H1 (cell line): ENCODE data around the gene DIPK1C. TPM values are rescaled to one million over a fixed set of nuclear protein-coding genes. Genes with fewer than 3 reads are reported as not detected.

ENCODE experiments used
- CTCF ChIA-PET: fragments of 300-600 bp; sonication (Branson Sonifier 250); formaldehyde crosslinking; loops from one replicate; lab custom pipeline; 2021; ENCODE audit not compliant: partially characterized antibody; lab: Charles Lee
- POLR2A ChIA-PET: fragments of 300-600 bp; sonication (Branson Sonifier 250); formaldehyde crosslinking; loops from one replicate; lab custom pipeline; 2021; ENCODE audit warnings: inconsistent platforms; ENCODE audit not compliant: partially characterized antibody; lab: Charles Lee
- DNase-seq, 2 experiments: peaks; one replicate each; pipeline versions ENCODE4 v3.0.0 to v3.0.0-alpha.2; 2010 to 2022; ENCODE audit warnings: low spot score in 2 of 2, low read depth in 1 of 2, mixed read lengths in 1 of 2
- FAIRE-seq: peaks from 2 replicates; lab custom pipeline; 2011; peaks lifted over from hg19 to GRCh38; lab: Jason Lieb, UNC
- H2AFZ ChIP-seq: 2 replicates; pipeline ENCODE4 v1.8.1; 2012; ENCODE audit warnings: low read length, inconsistent platforms
- H2AK5ac ChIP-seq: 2 replicates; pipeline ENCODE4 v1.6.1; 2013; ENCODE audit warnings: low read depth, low read length
- H2BK120ac ChIP-seq: replicated peaks from 2 replicates; pipeline ENCODE3; 2013; ENCODE audit warnings: low read depth, low read length, inconsistent platforms
- H2BK12ac ChIP-seq: 2 replicates; pipeline ENCODE4 v1.6.1; 2013; ENCODE audit warnings: low read depth, low read length
- H2BK15ac ChIP-seq: 2 replicates; pipeline ENCODE4 v1.6.1; 2013; ENCODE audit warnings: low read length
- H2BK20ac ChIP-seq: 2 replicates; pipeline ENCODE4 v1.6.1; 2013; ENCODE audit warnings: low read length
- H2BK5ac ChIP-seq: 2 replicates; pipeline ENCODE4 v1.6.1; 2013; ENCODE audit warnings: low read depth, low read length
- H3K14ac ChIP-seq: 2 replicates; pipeline ENCODE4 v1.6.1; 2013; ENCODE audit warnings: inconsistent platforms; ENCODE audit not compliant: insufficient read length
- H3K18ac ChIP-seq: 2 replicates; pipeline ENCODE4 v1.6.1; 2013; ENCODE audit warnings: low read length; ENCODE audit errors: extremely low read depth
- H3K23ac ChIP-seq: 2 replicates; pipeline ENCODE4 v1.6.1; 2013; ENCODE audit warnings: inconsistent platforms; ENCODE audit not compliant: insufficient read length
- H3K23me2 ChIP-seq: 2 replicates; pipeline ENCODE4 v1.6.1; 2013; ENCODE audit warnings: low read depth, low read length
- H3K27ac ChIP-seq: 2 replicates; pipeline ENCODE4 v1.6.1; 2011; ENCODE audit warnings: low read depth, low read length, inconsistent platforms
- H3K27me3 ChIP-seq, 4 experiments: replicated peaks in 1 of 4; 1 replicate in 1 of 4; 2 replicates in 3 of 4; pipeline versions ENCODE4 v1.6.1 to v1.8.1; 2011 to 2013; ENCODE audit warnings: low read length in 3 of 4, mild to moderate bottlenecking in 3 of 4, inconsistent platforms in 2 of 4, mixed read lengths in 2 of 4, moderate library complexity in 1 of 4; ENCODE audit not compliant: control insufficient read depth in 3 of 4, insufficient read depth in 3 of 4; ENCODE audit errors: extremely low read depth in 1 of 4
- H3K36me3 ChIP-seq, 4 experiments: 2 replicates each; pipeline versions ENCODE4 v1.6.1 to v1.8.1; 2011 to 2013; ENCODE audit warnings: mild to moderate bottlenecking in 4 of 4, low read length in 3 of 4, moderate library complexity in 2 of 4, control low read depth in 1 of 4, inconsistent platforms in 1 of 4; ENCODE audit not compliant: insufficient read depth in 4 of 4, control insufficient read depth in 2 of 4
- H3K4ac ChIP-seq: replicated peaks from 2 replicates; pipeline ENCODE3; 2013; ENCODE audit warnings: low read length, low read depth, mixed read lengths, inconsistent platforms; ENCODE audit not compliant: insufficient read length
- H3K4me1 ChIP-seq, 4 experiments: replicated peaks in 1 of 4; 1 replicate in 1 of 4; 2 replicates in 3 of 4; pipeline versions ENCODE4 v1.6.1 to v1.8.1; 2011 to 2013; ENCODE audit warnings: low read length in 3 of 4, inconsistent platforms in 2 of 4, mixed read lengths in 1 of 4; ENCODE audit not compliant: insufficient read depth in 4 of 4, control insufficient read depth in 3 of 4
- H3K4me2 ChIP-seq, 2 experiments: 2 replicates each; pipeline versions ENCODE4 v1.6.1 to v1.8.1; 2011 to 2013; ENCODE audit warnings: low read depth in 2 of 2, low read length in 2 of 2, control low read depth in 1 of 2, inconsistent platforms in 1 of 2, mild to moderate bottlenecking in 1 of 2; ENCODE audit not compliant: insufficient read depth in 1 of 2
- H3K4me3 ChIP-seq, 4 experiments: fragments of 200-600, 300-600 bp in 1 of 4; sonication (generic), shearing (Covaris generic), sonication (Bioruptor Twin) in 1 of 4; 2 replicates each; pipeline versions ENCODE4 v1.5.1 to v1.8.1; 2011 to 2016; ENCODE audit warnings: low read length in 4 of 4, low read depth in 3 of 4, control low read depth in 2 of 4, inconsistent platforms in 2 of 4, mild to moderate bottlenecking in 2 of 4, mixed read lengths in 1 of 4, moderate library complexity in 1 of 4; ENCODE audit not compliant: insufficient read depth in 2 of 4; ENCODE audit errors: extremely low read depth in 1 of 4
- H3K56ac ChIP-seq: replicated peaks from 2 replicates; pipeline ENCODE3; 2013; ENCODE audit warnings: low read depth, mild to moderate bottlenecking, mixed read lengths, low read length, inconsistent platforms; ENCODE audit not compliant: insufficient read length
- H3K79me1 ChIP-seq: 2 replicates; pipeline ENCODE4 v1.6.1; 2013; ENCODE audit warnings: low read depth, low read length, control low read depth
- H3K79me2 ChIP-seq, 2 experiments: 2 replicates each; pipeline versions ENCODE4 v1.6.1 to v1.8.1; 2012 to 2013; ENCODE audit warnings: low read length in 2 of 2, mild to moderate bottlenecking in 2 of 2, inconsistent platforms in 1 of 2; ENCODE audit not compliant: insufficient read depth in 2 of 2, control insufficient read depth in 1 of 2
- H3K9ac ChIP-seq, 4 experiments: replicated peaks in 1 of 4; 1 replicate in 1 of 4; 2 replicates in 3 of 4; pipeline versions ENCODE4 v1.6.1 to v1.8.1; 2011 to 2013; ENCODE audit warnings: low read depth in 3 of 4, low read length in 3 of 4, control low read depth in 2 of 4, mild to moderate bottlenecking in 2 of 4, moderate library complexity in 2 of 4, inconsistent platforms in 1 of 4; ENCODE audit errors: extremely low read depth in 1 of 4
- H3K9me3 ChIP-seq, 2 experiments: 2 replicates each; pipeline versions ENCODE4 v1.6.1 to v1.8.1; 2012 to 2013; ENCODE audit warnings: mild to moderate bottlenecking in 2 of 2, moderate library complexity in 2 of 2, control low read depth in 1 of 2, inconsistent platforms in 1 of 2, low read depth in 1 of 2, low read length in 1 of 2, mixed read lengths in 1 of 2; ENCODE audit not compliant: insufficient read depth in 2 of 2
- H4K20me1 ChIP-seq, 2 experiments: replicated peaks in 1 of 2; 2 replicates each; pipeline versions ENCODE3 to v1.8.1; 2011 to 2013; ENCODE audit warnings: inconsistent platforms in 2 of 2, low read length in 2 of 2, mild to moderate bottlenecking in 1 of 2; ENCODE audit not compliant: insufficient read depth in 2 of 2, control insufficient read depth in 1 of 2
- H4K5ac ChIP-seq: 2 replicates; pipeline ENCODE4 v1.6.1; 2013; ENCODE audit warnings: low read length, low read depth, mixed read lengths, inconsistent platforms; ENCODE audit not compliant: insufficient read length
- H4K8ac ChIP-seq: 2 replicates; pipeline ENCODE4 v1.8.0; 2013; ENCODE audit warnings: mild to moderate bottlenecking, moderate library complexity, low read length, inconsistent platforms; ENCODE audit not compliant: insufficient read depth; ENCODE audit errors: extremely low read depth
- H4K91ac ChIP-seq: replicated peaks from 2 replicates; pipeline ENCODE3; 2013; ENCODE audit warnings: low read length, mixed read lengths, inconsistent platforms; ENCODE audit not compliant: insufficient read length
- NANOG ChIP-seq: IDR thresholded peaks from 2 replicates; pipeline ENCODE4 v1.6.1; 2011; ENCODE audit warnings: low read length, low read depth, mild to moderate bottlenecking, inconsistent platforms; ENCODE audit not compliant: insufficient read depth, poor library complexity, severe bottlenecking
- WGBS, 2 experiments: shearing (Covaris generic) in 1 of 2; methylation state at CpG; one replicate each; pipeline versions ENCODE4 v1.1.6 to v1.1.7; 2013 to 2015; ENCODE audit warnings: low lambda C conversion rate in 2 of 2, mixed read lengths in 2 of 2, inconsistent platforms in 1 of 2, low coverage in 1 of 2, missing lambda C conversion rate in 1 of 2; ENCODE audit not compliant: insufficient replicate concordance in 2 of 2, insufficient coverage in 1 of 2, insufficient read length in 1 of 2; ENCODE audit errors: extremely low coverage in 1 of 2, missing lambda C conversion rate in 1 of 2; 5-methylcytosine and 5-hydroxymethylcytosine counted together
- polyA plus RNA-seq, 7 experiments: library from polyadenylated mRNA; depleted of rRNA in 3 of 7; stranded (reverse) in 5 of 7; unstranded in 2 of 7; fragments of >200 nt in 5 of 7; fragments of 200-250 nt in 2 of 7; gene quantifications; 1 replicate in 5 of 7; 2 replicates in 1 of 7; 4 replicates in 1 of 7; pipeline versions ENCODE4 v1.2.1 to v1.2.3, GENCODE V29; 2011 to 2013; ENCODE audit warnings: missing spikeins in 2 of 7, mixed read lengths in 2 of 7
- total RNA-seq: library from RNA; stranded (reverse); fragmentation: NEBNext Ultra II Directional; extraction: Animal tissue kit (Norgen Biotek cat#: 25700); gene quantifications from 2 replicates; pipeline ENCODE4 v1.2.1, GENCODE V29; 2021
- TF ChIP-seq, protein P1 (sequence below): IDR thresholded peaks from 2 replicates; pipeline ENCODE4 v1.6.1; 2012; ENCODE audit warnings: inconsistent platforms

The DIPK1C gene
- total and polyA plus RNA-seq, 2 of the 8 experiments (the other 6 are each of a cell fraction or from before 2014, with no cell fraction given): 0.08 TPM; not detected in 1

DNA sequence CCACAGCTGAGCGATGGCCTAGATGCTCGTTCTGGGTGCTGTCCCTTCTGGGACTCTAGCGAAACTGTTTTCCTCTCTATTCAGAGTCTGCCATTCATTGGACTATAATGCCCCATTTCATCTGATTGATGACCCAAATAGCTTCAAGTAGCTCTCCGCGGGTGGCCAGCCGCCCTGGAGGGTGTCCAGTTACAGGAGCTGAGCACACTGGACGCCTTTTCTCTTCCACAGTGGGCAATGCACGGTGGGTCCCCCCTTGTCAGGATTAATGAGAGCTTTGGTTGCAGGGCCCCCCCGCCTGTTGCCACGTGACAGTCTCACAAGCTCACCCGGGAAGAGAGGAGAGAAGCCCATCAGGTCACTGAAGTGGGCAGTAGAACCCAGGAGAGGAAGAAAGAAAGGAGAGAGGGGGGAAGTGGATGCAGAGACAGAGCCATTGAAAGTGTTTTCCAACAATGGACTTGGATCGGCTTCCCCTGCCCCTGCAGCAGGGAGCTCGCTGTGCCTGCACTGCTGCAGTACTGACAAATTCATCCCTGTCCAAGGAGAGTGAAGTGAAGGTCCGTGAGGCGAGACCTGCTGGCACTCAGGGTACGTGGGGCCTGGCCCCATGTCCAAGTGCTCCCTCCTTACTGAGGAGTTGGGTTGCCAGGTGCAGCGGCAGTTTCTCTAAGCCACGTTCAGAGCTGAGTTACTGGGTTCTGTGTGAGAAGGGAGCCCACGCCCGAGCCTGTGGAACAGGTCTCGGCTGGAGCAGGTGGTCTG is 44.8 kb downstream of the DIPK1C start:
- H2BK120ac ChIP-seq: no peak overlapping the region
- peak overlapping the region; percentile 57; the same call in 1 of the 2 replicates for H4K8ac ChIP-seq
- H2BK20ac ChIP-seq: no peak overlapping the region
- DNase-seq (peak in 1 of 2 experiments; percentile 53), FAIRE-seq (no peak)
- peak; percentile 83 for TF ChIP-seq NANOG
- TF ChIP-seq, protein P1, sequence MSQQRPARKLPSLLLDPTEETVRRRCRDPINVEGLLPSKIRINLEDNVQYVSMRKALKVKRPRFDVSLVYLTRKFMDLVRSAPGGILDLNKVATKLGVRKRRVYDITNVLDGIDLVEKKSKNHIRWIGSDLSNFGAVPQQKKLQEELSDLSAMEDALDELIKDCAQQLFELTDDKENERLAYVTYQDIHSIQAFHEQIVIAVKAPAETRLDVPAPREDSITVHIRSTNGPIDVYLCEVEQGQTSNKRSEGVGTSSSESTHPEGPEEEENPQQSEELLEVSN: no peak
- WGBS, 2 experiments: 86% methylated on average over 18 of the region's 21 CpGs; no CpG with 5 or more reads in 1 of the 2 experiments
- H3K23me2 ChIP-seq: no peaks in the 10 kb centered on the region
- H4K20me1 ChIP-seq: no peaks in the 10 kb centered on the region
- H3K4me1 ChIP-seq: peaks cover 0 to 10% (median 5%) of the 10 kb centered on the region in 4 experiments; a peak in 6 of 7 replicates
- H3K9me3 ChIP-seq: no peaks in the 10 kb centered on the region
- peak overlapping the region; percentile 92; the same call in 1 of the 2 replicates for H2BK15ac ChIP-seq
- peak overlapping the region; percentile 76; the same call in 1 of the 2 replicates for H2AFZ ChIP-seq
- no peak overlapping the region for H3K18ac ChIP-seq
- ChIA-PET CTCF (interaction anchor here (0.5 to 1.9 kb wide), 4 partner anchors 22 to 70 kb away, joined by 3 to 4 read pairs (median 3); no protein-coding TSS in a partner anchor), POLR2A (interaction anchor here (1.2 kb wide), 1 partner anchor 192 kb away, joined by 3 read pairs; no protein-coding TSS in a partner anchor)
- H3K79me2 ChIP-seq: no peaks in the 10 kb centered on the region
- H2BK12ac ChIP-seq: 0 out of 2 replicates have a peak overlapping the region, but pooled peaks have one; percentile 39
- no peak overlapping the region for H3K14ac ChIP-seq
- H3K56ac ChIP-seq: no peak overlapping the region
- no peak overlapping the region for H3K27ac ChIP-seq
- no peak overlapping the region for H4K5ac ChIP-seq
- H3K79me1 ChIP-seq: no peaks in the 10 kb centered on the region
- no peaks in the 10 kb centered on the region for H3K27me3 ChIP-seq
- H3K23ac ChIP-seq: no peak overlapping the region
- H2BK5ac ChIP-seq: peak overlapping the region; percentile 49; the same call in 1 of the 2 replicates
- H3K4ac ChIP-seq: peak overlapping the region; percentile 61
- no peaks in the 10 kb centered on the region for H3K36me3 ChIP-seq
- no peak overlapping the region for H3K9ac ChIP-seq
- H3K4me3 ChIP-seq: no peak overlapping the region
- no peak overlapping the region for H3K4me2 ChIP-seq
- H2AK5ac ChIP-seq: 0 out of 2 replicates have a peak overlapping the region, but pooled peaks have one; percentile 24
- H4K91ac ChIP-seq: no peak overlapping the region
